ENCODE data around the gene RGL1. TPM values are rescaled to one million over a fixed set of nuclear protein-coding genes. Genes with fewer than 3 reads are reported as not detected.

Gene RGL1
- total RNA-seq, 1 experiment from 2014 or later: 1.3 TPM

GRCh38 chr1:183877053-183877720 lies 72.3 kb downstream of the RGL1 start:
- POLR2A ChIA-PET: no interaction called here

More at GRCh38 chr1:183877053-183877720, 72.3 kb downstream of the RGL1 start:
- no peaks in the 10 kb centered on the region for H3K36me3 ChIP-seq (ENCODE audit: control insufficient read depth in 1 of 2, insufficient read depth in 2 of 2, low read length in 2 of 2)
- H3K4me2 ChIP-seq (ENCODE audit: low read length): no peak overlapping the region
- no peaks in the 10 kb centered on the region for H3K27me3 ChIP-seq (ENCODE audit: insufficient read depth, low read length)
- no peak overlapping the region for H3K9ac ChIP-seq (ENCODE audit: low read length)
- BruUV-seq (replicated peaks): no TSS peak
- H3K4me1 ChIP-seq (ENCODE audit: control insufficient read depth in 1 of 2, insufficient read depth in 2 of 2, low read length in 2 of 2): peaks cover 4 to 9% of the 10 kb centered on the region in 2 experiments; a peak in 2 of 4 replicates
- no peak overlapping the region for H3K4me3 ChIP-seq (replicated peaks in 1 of 2; ENCODE audit: low read depth in 1 of 2, low read length in 2 of 2)
- no peak for TF ChIP-seq FOSL1 (IDR thresholded peaks at IDR 0.05; ENCODE audit: low read depth)
- no peak for TF ChIP-seq CBX3 (IDR thresholded peaks at IDR 0.05; ENCODE audit: low read depth)
- no peak for TF ChIP-seq ZBTB33 (IDR thresholded peaks at IDR 0.05; ENCODE audit: extremely low read depth, insufficient replicate concordance, low read length)
- no peak for TF ChIP-seq CTCF (IDR thresholded peaks at IDR 0.05 in 2 of 3, conservative IDR thresholded peaks at IDR 0.05 in 1 of 3; ENCODE audit: borderline replicate concordance in 1 of 3, insufficient read depth in 1 of 3, low read depth in 2 of 3, low read length in 2 of 3)
- no peak for TF ChIP-seq EZH2phosphoT487 (IDR thresholded peaks at IDR 0.05; ENCODE audit: borderline replicate concordance)
- no peak for TF ChIP-seq RAD21 (IDR thresholded peaks at IDR 0.05; ENCODE audit: low read depth)
- TF ChIP-seq SIN3A (IDR thresholded peaks at IDR 0.05; ENCODE audit: low read depth): no peak
- no peak for TF ChIP-seq ZFX (IDR thresholded peaks at IDR 0.05)
- no peak for TF ChIP-seq JUND (IDR thresholded peaks at IDR 0.05)
- no peak for TF ChIP-seq CEBPB (IDR thresholded peaks at IDR 0.05; ENCODE audit: low read depth)
- TF ChIP-seq MAX (IDR thresholded peaks at IDR 0.05): no peak
- TF ChIP-seq SP1 (IDR thresholded peaks at IDR 0.05; ENCODE audit: low read depth): no peak
- TF ChIP-seq REST (IDR thresholded peaks at IDR 0.05; ENCODE audit: low read depth): no peak
- no peak for TF ChIP-seq ZNF274 (IDR thresholded peaks at IDR 0.05; ENCODE audit: low read depth, low read length)
- no peak for ATAC-seq
- intact Hi-C loops (cut with micrococcal nuclease): no loop called here
- no peak overlapping the region for H2AFZ ChIP-seq (ENCODE audit: low read depth, low read length, poor library complexity, severe bottlenecking)
- H3K9me2 ChIP-seq (ENCODE audit: insufficient read depth): no peaks in the 10 kb centered on the region
- no peaks in the 10 kb centered on the region for H3K79me2 ChIP-seq (ENCODE audit: insufficient read depth, low read length)
- H3K27ac ChIP-seq (ENCODE audit: low read depth, low read length): no peak overlapping the region
- no peaks in the 10 kb centered on the region for H4K20me1 ChIP-seq (ENCODE audit: insufficient read depth)
- ChIA-PET CTCF (no interaction called here), RAD21 (ENCODE audit: low non-redundant PET in 1 of 2, low total read pairs in 2 of 2, uncharacterized antibody in 2 of 2, unreplicated experiment in 2 of 2) (no interaction called here)
- no peaks in the 10 kb centered on the region for H3K9me3 ChIP-seq (ENCODE audit: control insufficient read depth in 1 of 2, insufficient read depth in 1 of 2, low read depth in 1 of 2, low read length in 2 of 2)
- no peak for DNase-seq (ENCODE audit: low read depth, low spot score)
